ENCODE data around the gene SGMS1.

- TF ChIP-seq EZH2phosphoT487 (conservative IDR thresholded peaks at IDR 0.05; ENCODE audit: low read length) (no peak), CTCF (IDR thresholded peaks at IDR 0.05; ENCODE audit: insufficient read depth, low read length, poor library complexity, severe bottlenecking) (no peak)
Measured at GRCh38 chr10:50402466-50402865, 221.3 kb downstream of the SGMS1 start.
